HEK293 (cell line): ENCODE measurements around the gene CXCL1.

ENCODE experiments used
- CTCF ChIA-PET: fragments of 350-600 bp; formaldehyde crosslinking; extraction: SDS; loops from one replicate; lab custom pipeline; 2021; ENCODE audit warnings: antibody characterized with exemption; lab: Yijun Ruan, JAX
- POLR2A ChIA-PET: fragments of 300-600 bp; formaldehyde crosslinking; extraction: SDS; loops from one replicate; lab custom pipeline; 2020; ENCODE audit warnings: antibody characterized with exemption, inconsistent platforms; lab: Yijun Ruan, JAX
- H3K27ac ChIP-seq: fragments of 200-500 bp; sonication (Bioruptor generic); 2 replicates; pipeline ENCODE4 v1.5.1; 2014; ENCODE audit warnings: low read depth, low read length, control low read depth, inconsistent platforms; ENCODE audit errors: extremely low read depth
- H3K36me3 ChIP-seq, 2 experiments: fragments of 200-500 bp in 1 of 2; sonication (Bioruptor generic) in 1 of 2; 1 replicate in 1 of 2; 2 replicates in 1 of 2; pipeline ENCODE4 v1.5.1; 2014 to 2017; ENCODE audit warnings: inconsistent platforms in 2 of 2, low read length in 2 of 2; ENCODE audit not compliant: control insufficient read depth in 2 of 2, insufficient read depth in 1 of 2
- H3K4me1 ChIP-seq: fragments of 200-500 bp; sonication (Bioruptor generic); 2 replicates; pipeline ENCODE4 v1.5.1; 2014; ENCODE audit warnings: mild to moderate bottlenecking, low read length, inconsistent platforms; ENCODE audit not compliant: control insufficient read depth, insufficient read depth
- H3K4me3 ChIP-seq: 2 replicates; pipeline ENCODE4 v1.5.1; 2011; ENCODE audit warnings: low read depth, mild to moderate bottlenecking, control low read depth, low read length, moderate library complexity
- H3K9me3 ChIP-seq: fragments of 200-500 bp; sonication (Bioruptor generic); 2 replicates; pipeline ENCODE4 v1.5.1; 2014; ENCODE audit warnings: low read depth, low read length, inconsistent platforms; ENCODE audit not compliant: control insufficient read depth, insufficient read depth
- EGR2 ChIP-seq: fragments of 450-650 bp; formaldehyde crosslinking; IDR thresholded peaks from 2 replicates; pipeline ENCODE4 v1.5.1; 2016; ENCODE audit warnings: low read depth, missing biosample characterization, missing genetic modification characterization
- KLF10 ChIP-seq: fragments of 450-650 bp; IDR thresholded peaks from 2 replicates; pipeline ENCODE4 v1.5.1; 2018; ENCODE audit warnings: missing biosample characterization, mild to moderate bottlenecking, missing genetic modification characterization
- KLF7 ChIP-seq: fragments of 450-650 bp; formaldehyde crosslinking; IDR thresholded peaks from 2 replicates; pipeline ENCODE4 v1.5.1; 2016; ENCODE audit warnings: missing biosample characterization, missing genetic modification characterization, borderline replicate concordance
- OVOL3 ChIP-seq: fragments of 450-650 bp; formaldehyde crosslinking; IDR thresholded peaks from 2 replicates; pipeline ENCODE4 v1.5.1; 2016; ENCODE audit warnings: missing biosample characterization, missing genetic modification characterization
- YY1 ChIP-seq: fragments of 450-650 bp; formaldehyde crosslinking; IDR thresholded peaks from 2 replicates; pipeline ENCODE4 v1.5.1; 2018; ENCODE audit warnings: missing biosample characterization, missing genetic modification characterization
- YY2 ChIP-seq: fragments of 450-650 bp; formaldehyde crosslinking; IDR thresholded peaks from 2 replicates; pipeline ENCODE4 v1.5.1; 2016; ENCODE audit warnings: missing biosample characterization, missing genetic modification characterization
- ZBTB21 ChIP-seq: fragments of 450-650 bp; formaldehyde crosslinking; IDR thresholded peaks from 2 replicates; pipeline ENCODE4 v1.5.1; 2017; ENCODE audit warnings: missing biosample characterization, missing genetic modification characterization
- ZIC2 ChIP-seq: fragments of 450-650 bp; formaldehyde crosslinking; IDR thresholded peaks from 2 replicates; pipeline ENCODE4 v1.5.1; 2016; ENCODE audit warnings: missing biosample characterization, missing genetic modification characterization
- ZNF121 ChIP-seq: fragments of 450-650 bp; formaldehyde crosslinking; IDR thresholded peaks from 2 replicates; pipeline ENCODE4 v1.5.1; 2016; ENCODE audit warnings: missing biosample characterization, missing genetic modification characterization
- ZNF155 ChIP-seq: fragments of 450-650 bp; formaldehyde crosslinking; IDR thresholded peaks from 2 replicates; pipeline ENCODE4 v1.5.1; 2016; ENCODE audit warnings: missing biosample characterization, missing genetic modification characterization
- ZNF169 ChIP-seq: fragments of 450-650 bp; formaldehyde crosslinking; IDR thresholded peaks from 2 replicates; pipeline ENCODE4 v1.5.1; 2016; ENCODE audit warnings: missing biosample characterization, missing genetic modification characterization
- ZNF184 ChIP-seq: fragments of 450-650 bp; IDR thresholded peaks from 2 replicates; pipeline ENCODE4 v1.5.1; 2018; ENCODE audit warnings: missing biosample characterization, mild to moderate bottlenecking, missing genetic modification characterization
- ZNF19 ChIP-seq: fragments of 450-650 bp; formaldehyde crosslinking; IDR thresholded peaks from 2 replicates; pipeline ENCODE4; 2016; ENCODE audit warnings: missing biosample characterization, missing genetic modification characterization, low read depth
- ZNF248 ChIP-seq: fragments of 450-650 bp; formaldehyde crosslinking; IDR thresholded peaks from 2 replicates; pipeline ENCODE4 v1.5.1; 2017; ENCODE audit warnings: missing biosample characterization, missing genetic modification characterization
- ZNF341 ChIP-seq: fragments of 450-650 bp; formaldehyde crosslinking; IDR thresholded peaks from 2 replicates; pipeline ENCODE4; 2016; ENCODE audit warnings: low read depth, missing biosample characterization, missing genetic modification characterization
- ZNF354C ChIP-seq: fragments of 450-650 bp; formaldehyde crosslinking; IDR thresholded peaks from 2 replicates; pipeline ENCODE4 v1.5.1; 2016; ENCODE audit warnings: missing biosample characterization, missing genetic modification characterization, low read depth, borderline replicate concordance
- ZNF426 ChIP-seq: fragments of 450-650 bp; formaldehyde crosslinking; IDR thresholded peaks from 2 replicates; pipeline ENCODE4 v1.5.1; 2017; ENCODE audit warnings: missing biosample characterization, missing genetic modification characterization, mild to moderate bottlenecking, inconsistent platforms, moderate library complexity
- ZNF585B ChIP-seq: fragments of 450-650 bp; formaldehyde crosslinking; IDR thresholded peaks from 2 replicates; pipeline ENCODE4 v1.5.1; 2016; ENCODE audit warnings: missing biosample characterization, missing genetic modification characterization
- ZNF624 ChIP-seq: fragments of 450-650 bp; formaldehyde crosslinking; IDR thresholded peaks from 2 replicates; pipeline ENCODE4 v1.5.1; 2017; ENCODE audit warnings: missing biosample characterization, missing genetic modification characterization
- ZNF776 ChIP-seq: fragments of 450-650 bp; formaldehyde crosslinking; IDR thresholded peaks from 2 replicates; pipeline ENCODE4 v1.5.0; 2017; ENCODE audit warnings: missing biosample characterization, missing genetic modification characterization, borderline replicate concordance
- TF ChIP-seq, protein P1 (sequence below): fragments of 450-650 bp; formaldehyde crosslinking; IDR thresholded peaks from 2 replicates; pipeline ENCODE4 v1.5.1; 2017; ENCODE audit warnings: missing biosample characterization, missing genetic modification characterization
- TF ChIP-seq, protein P2 (sequence below): sonication (generic); formaldehyde crosslinking; IDR thresholded peaks from 2 replicates; pipeline ENCODE4 v1.8.1; 2022; ENCODE audit warnings: mild to moderate bottlenecking, moderate library complexity, missing genetic modification reagents
- TF ChIP-seq, protein P3 (sequence below): fragments of 450-650 bp; formaldehyde crosslinking; IDR thresholded peaks from 2 replicates; pipeline ENCODE4 v1.5.1; 2016; ENCODE audit warnings: missing biosample characterization, missing genetic modification characterization
- TF ChIP-seq, protein P4 (sequence below): fragments of 450-650 bp; formaldehyde crosslinking; IDR thresholded peaks from 2 replicates; pipeline ENCODE4 v1.5.1; 2016; ENCODE audit warnings: missing biosample characterization, missing genetic modification characterization

CXCL1 gene

DNA sequence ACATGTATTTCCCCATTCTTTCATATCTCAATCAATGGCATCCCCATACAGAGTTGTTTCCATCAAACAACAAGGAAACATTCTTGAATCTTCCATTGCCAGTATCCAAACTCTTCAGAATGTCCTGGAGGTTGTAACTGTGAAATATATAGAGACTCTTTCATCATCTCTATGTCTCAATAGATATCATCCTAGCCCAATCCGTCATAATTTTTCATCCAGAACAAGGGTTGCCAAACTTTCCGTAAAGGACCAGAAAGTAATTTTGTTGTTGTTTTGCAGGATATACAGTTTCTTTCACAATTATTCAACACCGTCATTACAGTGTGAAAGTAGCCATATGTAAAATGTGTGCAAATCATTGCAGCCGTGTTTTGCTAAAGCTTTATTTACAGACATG is 47.9 kb upstream of the CXCL1 start:
- POLR2A ChIA-PET: no interaction called here
- Histone ChIP-seq H3K36me3 (no peaks in the 10 kb centered on the region), H3K27ac (no peak overlapping the region), H3K9me3 (no peaks in the 10 kb centered on the region)
- TF ChIP-seq, protein P1, sequence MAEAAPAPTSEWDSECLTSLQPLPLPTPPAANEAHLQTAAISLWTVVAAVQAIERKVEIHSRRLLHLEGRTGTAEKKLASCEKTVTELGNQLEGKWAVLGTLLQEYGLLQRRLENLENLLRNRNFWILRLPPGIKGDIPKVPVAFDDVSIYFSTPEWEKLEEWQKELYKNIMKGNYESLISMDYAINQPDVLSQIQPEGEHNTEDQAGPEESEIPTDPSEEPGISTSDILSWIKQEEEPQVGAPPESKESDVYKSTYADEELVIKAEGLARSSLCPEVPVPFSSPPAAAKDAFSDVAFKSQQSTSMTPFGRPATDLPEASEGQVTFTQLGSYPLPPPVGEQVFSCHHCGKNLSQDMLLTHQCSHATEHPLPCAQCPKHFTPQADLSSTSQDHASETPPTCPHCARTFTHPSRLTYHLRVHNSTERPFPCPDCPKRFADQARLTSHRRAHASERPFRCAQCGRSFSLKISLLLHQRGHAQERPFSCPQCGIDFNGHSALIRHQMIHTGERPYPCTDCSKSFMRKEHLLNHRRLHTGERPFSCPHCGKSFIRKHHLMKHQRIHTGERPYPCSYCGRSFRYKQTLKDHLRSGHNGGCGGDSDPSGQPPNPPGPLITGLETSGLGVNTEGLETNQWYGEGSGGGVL: no peak
- TF ChIP-seq ZNF354C (tag by site-specific recombination): no peak
- no peak for TF ChIP-seq ZNF184
- no peak for TF ChIP-seq ZNF426 (tag by site-specific recombination)
- TF ChIP-seq ZNF248 (tag by site-specific recombination): no peak
- TF ChIP-seq, protein P2, sequence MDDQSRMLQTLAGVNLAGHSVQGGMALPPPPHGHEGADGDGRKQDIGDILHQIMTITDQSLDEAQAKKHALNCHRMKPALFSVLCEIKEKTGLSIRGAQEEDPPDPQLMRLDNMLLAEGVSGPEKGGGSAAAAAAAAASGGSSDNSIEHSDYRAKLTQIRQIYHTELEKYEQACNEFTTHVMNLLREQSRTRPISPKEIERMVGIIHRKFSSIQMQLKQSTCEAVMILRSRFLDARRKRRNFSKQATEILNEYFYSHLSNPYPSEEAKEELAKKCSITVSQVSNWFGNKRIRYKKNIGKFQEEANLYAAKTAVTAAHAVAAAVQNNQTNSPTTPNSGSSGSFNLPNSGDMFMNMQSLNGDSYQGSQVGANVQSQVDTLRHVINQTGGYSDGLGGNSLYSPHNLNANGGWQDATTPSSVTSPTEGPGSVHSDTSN (CRISPR knock-in tag): no peak
- no peak for TF ChIP-seq YY1 (tag by site-specific recombination)
- no peak for TF ChIP-seq YY2
- TF ChIP-seq KLF10 (tag by site-specific recombination): no peak
- TF ChIP-seq KLF7 (tag by site-specific recombination): no peak
- TF ChIP-seq, protein P3, sequence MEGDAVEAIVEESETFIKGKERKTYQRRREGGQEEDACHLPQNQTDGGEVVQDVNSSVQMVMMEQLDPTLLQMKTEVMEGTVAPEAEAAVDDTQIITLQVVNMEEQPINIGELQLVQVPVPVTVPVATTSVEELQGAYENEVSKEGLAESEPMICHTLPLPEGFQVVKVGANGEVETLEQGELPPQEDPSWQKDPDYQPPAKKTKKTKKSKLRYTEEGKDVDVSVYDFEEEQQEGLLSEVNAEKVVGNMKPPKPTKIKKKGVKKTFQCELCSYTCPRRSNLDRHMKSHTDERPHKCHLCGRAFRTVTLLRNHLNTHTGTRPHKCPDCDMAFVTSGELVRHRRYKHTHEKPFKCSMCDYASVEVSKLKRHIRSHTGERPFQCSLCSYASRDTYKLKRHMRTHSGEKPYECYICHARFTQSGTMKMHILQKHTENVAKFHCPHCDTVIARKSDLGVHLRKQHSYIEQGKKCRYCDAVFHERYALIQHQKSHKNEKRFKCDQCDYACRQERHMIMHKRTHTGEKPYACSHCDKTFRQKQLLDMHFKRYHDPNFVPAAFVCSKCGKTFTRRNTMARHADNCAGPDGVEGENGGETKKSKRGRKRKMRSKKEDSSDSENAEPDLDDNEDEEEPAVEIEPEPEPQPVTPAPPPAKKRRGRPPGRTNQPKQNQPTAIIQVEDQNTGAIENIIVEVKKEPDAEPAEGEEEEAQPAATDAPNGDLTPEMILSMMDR (tag by site-specific recombination): no peak
- TF ChIP-seq ZNF121 (tag by site-specific recombination): no peak
- no peak for TF ChIP-seq ZIC2
- TF ChIP-seq, all 188 proteins: peak for 0
- no peak overlapping the region for H3K4me3 ChIP-seq
- CTCF ChIA-PET: no interaction called here
- no peaks in the 10 kb centered on the region for H3K4me1 ChIP-seq

DNA sequence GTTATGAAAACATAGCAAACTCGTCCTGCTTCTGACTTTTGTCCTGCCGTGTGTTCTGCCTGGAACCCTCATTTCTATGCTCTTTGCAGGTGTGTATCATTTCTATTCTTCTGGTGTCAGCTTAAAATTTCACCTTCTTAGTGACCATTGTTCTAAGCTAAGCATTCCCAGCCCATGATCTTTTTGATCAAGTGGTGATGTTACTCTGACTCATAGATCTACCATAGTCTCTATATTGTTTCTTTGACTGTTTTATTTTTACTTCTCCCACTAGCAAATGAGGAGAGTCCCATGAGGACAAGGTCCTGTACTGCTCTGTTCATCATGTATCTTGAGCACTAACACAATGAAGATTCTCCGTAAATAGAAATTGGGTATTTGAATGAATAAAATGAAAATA is 46.8 kb upstream of the CXCL1 start:
- POLR2A ChIA-PET: interaction anchor here (0.7 kb wide), 1 partner anchor 785 kb away, joined by 4 read pairs; no protein-coding TSS in a partner anchor
- no peaks in the 10 kb centered on the region for H3K9me3 ChIP-seq
- H3K27ac ChIP-seq: no peak overlapping the region
- no peak overlapping the region for H3K4me3 ChIP-seq
- H3K36me3 ChIP-seq: no peaks in the 10 kb centered on the region
- CTCF ChIA-PET: no interaction called here
- H3K4me1 ChIP-seq: no peaks in the 10 kb centered on the region
- TF ChIP-seq EGR2 (no peak), ZBTB21 (tag by site-specific recombination) (no peak), ZNF585B (tag by site-specific recombination) (no peak), ZNF624 (tag by site-specific recombination) (no peak), ZNF776 (no peak), ZNF169 (tag by site-specific recombination) (no peak), ZNF19 (no peak), ZNF341 (tag by site-specific recombination) (no peak), OVOL3 (tag by site-specific recombination) (no peak), ZNF155 (tag by site-specific recombination) (no peak)
- TF ChIP-seq, protein P4, sequence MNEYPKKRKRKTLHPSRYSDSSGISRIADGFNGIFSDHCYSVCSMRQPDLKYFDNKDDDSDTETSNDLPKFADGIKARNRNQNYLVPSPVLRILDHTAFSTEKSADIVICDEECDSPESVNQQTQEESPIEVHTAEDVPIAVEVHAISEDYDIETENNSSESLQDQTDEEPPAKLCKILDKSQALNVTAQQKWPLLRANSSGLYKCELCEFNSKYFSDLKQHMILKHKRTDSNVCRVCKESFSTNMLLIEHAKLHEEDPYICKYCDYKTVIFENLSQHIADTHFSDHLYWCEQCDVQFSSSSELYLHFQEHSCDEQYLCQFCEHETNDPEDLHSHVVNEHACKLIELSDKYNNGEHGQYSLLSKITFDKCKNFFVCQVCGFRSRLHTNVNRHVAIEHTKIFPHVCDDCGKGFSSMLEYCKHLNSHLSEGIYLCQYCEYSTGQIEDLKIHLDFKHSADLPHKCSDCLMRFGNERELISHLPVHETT (tag by site-specific recombination): no peak
- TF ChIP-seq, all 188 proteins: peak for 0
